22Rv1 (cell line): ENCODE data around the gene ZNF608.

Source experiments
- ZFX ChIP-seq: fragments of 450-650 bp; IDR thresholded peaks from 2 replicates; pipeline ENCODE4 v1.6.1; 2017; ENCODE audit warnings: antibody characterized with exemption, borderline replicate concordance
- TF ChIP-seq, protein P1 (sequence below): fragments of 450-650 bp; IDR thresholded peaks from 2 replicates; pipeline ENCODE4 v1.5.1; 2017; ENCODE audit warnings: mild to moderate bottlenecking

GRCh38 chr5:124751031-124751430 lies 4.6 kb upstream of the ZNF608 start:
- TF ChIP-seq, protein P1, sequence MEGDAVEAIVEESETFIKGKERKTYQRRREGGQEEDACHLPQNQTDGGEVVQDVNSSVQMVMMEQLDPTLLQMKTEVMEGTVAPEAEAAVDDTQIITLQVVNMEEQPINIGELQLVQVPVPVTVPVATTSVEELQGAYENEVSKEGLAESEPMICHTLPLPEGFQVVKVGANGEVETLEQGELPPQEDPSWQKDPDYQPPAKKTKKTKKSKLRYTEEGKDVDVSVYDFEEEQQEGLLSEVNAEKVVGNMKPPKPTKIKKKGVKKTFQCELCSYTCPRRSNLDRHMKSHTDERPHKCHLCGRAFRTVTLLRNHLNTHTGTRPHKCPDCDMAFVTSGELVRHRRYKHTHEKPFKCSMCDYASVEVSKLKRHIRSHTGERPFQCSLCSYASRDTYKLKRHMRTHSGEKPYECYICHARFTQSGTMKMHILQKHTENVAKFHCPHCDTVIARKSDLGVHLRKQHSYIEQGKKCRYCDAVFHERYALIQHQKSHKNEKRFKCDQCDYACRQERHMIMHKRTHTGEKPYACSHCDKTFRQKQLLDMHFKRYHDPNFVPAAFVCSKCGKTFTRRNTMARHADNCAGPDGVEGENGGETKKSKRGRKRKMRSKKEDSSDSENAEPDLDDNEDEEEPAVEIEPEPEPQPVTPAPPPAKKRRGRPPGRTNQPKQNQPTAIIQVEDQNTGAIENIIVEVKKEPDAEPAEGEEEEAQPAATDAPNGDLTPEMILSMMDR, result no peak
- no peak for TF ChIP-seq ZFX
